IPS-11a (cell line): ENCODE results near the gene FAM240B.

Experiments used
- H3K4me3 ChIP-seq: one replicate; pipeline ENCODE4 v1.5.1; 2013; ENCODE audit warnings: low read depth, low read length, control low read depth

Gene FAM240B

GRCh38 chr9:38671372-38671731 is 48.6 kb downstream of the FAM240B start:
- no peak overlapping the region for H3K4me3 ChIP-seq

DNA sequence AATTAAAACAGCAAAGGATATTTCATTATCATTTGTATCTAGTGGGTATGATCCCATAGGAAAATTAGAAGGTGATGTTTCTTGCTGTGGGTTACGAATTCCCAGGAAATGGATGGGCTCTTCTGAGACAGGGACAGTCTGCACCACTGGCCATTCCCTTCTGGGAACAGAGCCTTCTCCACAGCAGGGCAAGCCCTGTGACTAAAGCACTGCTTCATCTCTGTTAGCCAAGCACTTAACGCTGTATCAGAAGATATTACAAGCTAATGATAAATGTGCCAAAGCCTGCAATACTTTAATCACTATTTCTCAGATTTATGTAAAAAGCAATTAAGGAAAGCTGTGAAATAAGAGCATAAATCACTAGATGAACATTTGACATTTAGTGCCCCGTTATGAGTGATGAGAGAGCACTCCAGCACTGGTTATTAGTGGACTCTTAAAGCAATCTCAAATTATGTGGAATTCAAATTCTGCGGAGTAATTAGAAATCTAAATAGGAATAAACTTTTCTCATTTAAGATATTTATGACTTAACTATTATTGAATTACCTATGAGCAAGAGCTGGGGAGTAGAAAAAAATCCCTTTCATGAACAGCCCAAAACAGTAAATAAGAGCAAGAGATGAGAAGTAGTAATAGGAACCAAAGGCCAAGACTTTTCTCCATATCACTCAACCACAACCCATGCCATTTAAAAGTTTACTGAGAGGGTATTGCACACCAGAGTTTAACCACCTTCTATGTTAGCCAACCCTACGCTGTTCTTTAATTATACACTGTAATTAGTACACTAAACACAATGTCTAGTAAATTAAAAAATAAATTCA is 49.2 kb downstream of the FAM240B start:
- no peak overlapping the region for H3K4me3 ChIP-seq

- no peak overlapping the region for H3K4me3 ChIP-seq
Observed at GRCh38 chr9:38668791-38669466, 51.0 kb downstream of the FAM240B start.

DNA sequence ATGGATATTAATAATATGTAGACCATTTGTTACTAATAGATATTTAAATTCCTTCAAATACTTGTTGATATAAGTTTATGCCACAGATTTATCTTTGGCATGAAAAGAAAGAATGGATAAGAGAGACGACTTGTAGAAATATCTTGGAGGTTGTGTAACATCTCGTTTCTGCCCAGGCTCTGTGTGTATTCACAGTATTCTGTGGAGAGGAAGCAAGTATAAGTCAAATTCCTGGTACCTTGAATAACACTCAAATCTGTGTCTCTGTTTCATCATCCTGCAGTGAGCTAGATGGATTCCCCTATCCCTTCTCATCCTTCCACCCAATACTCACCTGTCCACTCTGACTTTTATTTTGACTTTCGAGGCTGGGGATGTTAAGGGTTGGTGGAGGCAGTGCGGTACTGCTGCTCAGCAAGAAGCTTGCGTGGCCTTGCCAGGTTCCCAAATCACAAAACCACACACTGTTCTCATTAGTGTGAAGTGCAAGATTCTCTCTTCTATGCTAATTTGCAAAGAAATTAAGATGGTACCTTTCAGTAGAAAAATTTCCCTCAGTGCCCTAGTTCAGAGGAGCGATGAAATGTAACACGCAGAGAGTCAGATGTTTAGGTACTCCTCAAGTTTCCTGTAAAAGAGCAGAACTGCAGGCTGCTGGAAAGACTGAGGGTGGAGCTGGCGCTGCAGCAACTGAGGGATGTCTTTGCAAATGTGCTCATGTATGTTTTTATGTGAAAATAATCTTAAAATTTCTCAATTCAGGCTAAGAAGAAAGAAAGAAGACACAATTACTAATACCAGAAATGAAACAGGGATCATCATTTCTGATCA is 57.0 kb downstream of the FAM240B start:
- no peak overlapping the region for H3K4me3 ChIP-seq

GRCh38 chr9:38659538-38659937 is 60.4 kb downstream of the FAM240B start:
- no peak overlapping the region for H3K4me3 ChIP-seq

GRCh38 chr9:38656896-38657295 is 63.0 kb downstream of the FAM240B start:
- no peak overlapping the region for H3K4me3 ChIP-seq

DNA sequence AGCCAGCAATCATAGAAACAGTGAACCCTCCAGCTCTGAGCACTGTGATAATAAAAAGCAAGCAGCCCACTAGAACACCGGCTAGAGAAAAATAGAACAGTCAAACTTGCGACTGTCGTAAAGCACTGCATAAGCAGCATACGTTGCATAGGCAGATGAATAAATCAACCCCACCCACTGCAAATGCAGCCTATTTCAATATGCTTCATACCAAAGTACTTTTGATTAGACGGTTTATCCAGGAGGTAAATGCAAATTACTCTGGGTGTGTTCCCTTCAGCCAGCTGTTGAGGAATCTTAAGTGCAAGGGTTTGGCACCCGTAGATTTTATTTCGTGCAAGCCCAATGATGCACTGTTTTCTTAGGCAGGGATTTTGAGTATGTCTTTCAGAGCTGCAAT is 67.4 kb downstream of the FAM240B start:
- H3K4me3 ChIP-seq, result no peak overlapping the region

GRCh38 chr9:38652044-38652443 is 67.9 kb downstream of the FAM240B start:
- no peak overlapping the region for H3K4me3 ChIP-seq

DNA sequence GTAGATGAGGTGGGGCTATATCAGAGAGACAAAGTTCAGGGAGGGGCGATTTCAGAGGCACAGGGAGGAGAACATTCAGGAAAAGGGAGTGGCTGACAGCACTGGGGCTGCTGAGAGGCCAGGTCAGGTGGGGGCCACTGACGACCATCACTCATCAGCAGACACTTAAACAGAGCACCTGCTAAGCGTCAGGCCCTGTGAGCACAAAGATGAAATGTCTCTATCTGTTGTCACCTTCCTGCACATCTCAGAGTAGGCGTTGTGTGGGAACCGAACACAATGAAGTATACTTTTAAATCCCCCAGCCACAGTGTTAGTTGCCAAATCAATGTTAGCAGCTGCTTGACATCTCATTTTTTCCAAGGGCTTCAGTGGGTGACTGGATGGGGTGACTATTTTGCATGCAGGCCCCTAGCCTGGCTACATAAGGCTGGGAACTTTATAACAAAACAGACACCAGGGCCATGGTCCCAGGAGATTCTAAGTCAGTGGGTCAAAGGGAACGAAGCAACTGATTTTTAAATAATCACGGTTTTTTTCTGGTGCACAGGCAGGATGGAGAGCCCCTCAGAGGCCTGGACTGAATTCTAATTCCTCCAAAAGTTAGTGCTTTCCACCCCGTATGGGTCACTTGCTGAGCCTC is 68.4 kb downstream of the FAM240B start:
- no peak overlapping the region for H3K4me3 ChIP-seq

DNA sequence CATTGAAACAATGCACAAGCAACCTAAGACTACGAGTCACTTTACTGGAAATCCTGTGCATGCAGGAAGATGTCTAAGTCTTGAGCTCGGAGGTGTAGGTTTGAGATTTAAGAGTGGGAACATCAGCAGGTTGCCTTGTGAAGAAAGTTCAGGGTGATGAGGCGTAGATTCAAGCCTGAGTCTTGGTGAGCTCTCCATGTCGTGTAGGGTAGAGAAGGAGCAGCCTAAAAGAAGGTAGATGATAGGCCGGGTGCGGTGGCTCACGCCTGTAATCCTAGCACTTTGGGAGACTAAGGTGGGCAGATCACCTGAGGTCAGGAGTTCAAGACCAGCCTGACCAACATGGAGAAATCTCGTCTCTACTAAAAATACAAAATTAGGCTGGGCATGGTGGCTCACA is 69.4 kb downstream of the FAM240B start:
- no peak overlapping the region for H3K4me3 ChIP-seq

DNA sequence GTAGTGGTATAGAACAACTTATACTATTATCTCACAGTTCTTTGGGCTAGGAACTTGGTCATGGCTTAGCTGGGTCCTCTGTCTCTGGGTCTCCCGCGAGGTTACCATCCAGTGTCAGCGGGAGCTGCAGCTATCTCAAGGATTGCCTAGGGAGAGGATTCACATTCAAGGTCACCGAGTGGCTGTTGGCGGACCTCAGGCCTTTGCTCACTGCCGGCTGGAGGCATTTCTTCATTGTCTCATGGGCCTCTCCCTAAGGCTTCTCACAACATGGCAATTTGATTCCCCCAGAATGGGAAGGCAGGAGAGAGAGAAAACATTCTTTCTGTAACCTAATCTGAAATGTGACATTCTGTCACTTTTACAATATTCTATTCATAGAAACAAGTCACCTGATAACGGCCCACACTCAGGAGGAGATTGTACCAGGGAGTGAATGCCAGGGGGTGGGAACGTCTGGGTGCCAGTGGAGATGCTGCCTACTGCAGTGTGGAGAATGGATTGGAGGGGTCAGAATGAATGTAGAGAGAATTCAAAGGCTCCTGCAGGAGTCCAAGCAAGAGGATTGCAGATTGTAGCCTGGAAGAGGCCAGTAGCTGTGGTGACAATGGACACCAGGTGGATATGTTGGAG is 70.1 kb downstream of the FAM240B start:
- no peak overlapping the region for H3K4me3 ChIP-seq

DNA sequence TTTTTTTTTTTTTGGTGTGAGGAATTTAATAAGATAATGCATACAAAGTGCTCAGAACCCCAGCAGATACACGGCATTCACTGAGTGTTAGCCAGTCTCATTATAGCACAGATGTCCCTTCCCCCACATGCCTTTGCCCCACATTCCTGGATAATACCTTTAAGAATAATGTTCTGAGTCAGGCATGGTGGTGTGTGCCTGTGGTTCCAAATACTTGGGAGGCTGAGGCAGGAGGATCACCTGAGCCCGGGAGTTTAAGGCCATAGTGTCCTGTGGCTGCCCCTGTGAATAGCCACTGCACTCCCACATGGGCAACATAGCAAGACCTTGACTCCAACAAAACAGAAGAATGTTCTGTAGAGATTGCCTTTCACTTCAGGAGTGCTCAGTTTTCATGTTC is 75.3 kb downstream of the FAM240B start:
- H3K4me3 ChIP-seq, result no peak overlapping the region
